Measurements from ENCODE around the gene PDCL3. TPM values are rescaled to one million over a fixed set of nuclear protein-coding genes. Genes with fewer than 3 reads are reported as not detected.

Gene PDCL3
- polyA plus RNA-seq, 1 donor (not counting 4 experiments of a cell fraction or from before 2014, with no cell fraction given): 42.2 TPM

GRCh38 chr2:100527440-100528015 is 35.3 kb upstream of the PDCL3 start:
- Histone ChIP-seq H3K4me3 (ENCODE audit: control insufficient read depth in 2 of 3, extremely low read depth in 1 of 3, insufficient read depth in 2 of 3, low read depth in 1 of 3, low read length in 3 of 3) (no peak overlapping the region), H3K9ac (ENCODE audit: control insufficient read depth, extremely low read depth, insufficient read depth, low read length) (no peak overlapping the region), H3K27me3 (ENCODE audit: control insufficient read depth, extremely low read depth, insufficient read depth, low read length) (no peaks in the 10 kb centered on the region), H3K4me2 (ENCODE audit: control insufficient read depth, extremely low read depth, insufficient read depth, low read depth, low read length) (no peak overlapping the region), H2AFZ (ENCODE audit: control insufficient read depth, low read length) (no peak overlapping the region), H3K36me3 (ENCODE audit: control insufficient read depth in 2 of 2, extremely low read depth in 1 of 2, insufficient read depth in 2 of 2, low read length in 2 of 2) (no peaks in the 10 kb centered on the region), H3K9me1 (ENCODE audit: control insufficient read depth, extremely low read depth, insufficient read depth, low read length) (no peaks in the 10 kb centered on the region), H4K20me1 (ENCODE audit: control insufficient read depth, extremely low read depth, insufficient read depth, low read length) (no peaks in the 10 kb centered on the region), H3K79me2 (ENCODE audit: control insufficient read depth, insufficient read depth, low read length) (no peaks in the 10 kb centered on the region), H3K9me3 (ENCODE audit: control insufficient read depth, low read depth, low read length) (no peaks in the 10 kb centered on the region), H3K4me1 (ENCODE audit: control insufficient read depth, extremely low read depth, insufficient read depth, low read length) (no peaks in the 10 kb centered on the region), H3K27ac (ENCODE audit: control insufficient read depth, insufficient read depth, low read length) (no peak overlapping the region)
- FAIRE-seq: no peak
- TF ChIP-seq EZH2 (IDR thresholded peaks at IDR 0.05; ENCODE audit: low read length) (no peak), CTCF (optimal IDR thresholded peaks at IDR 0.05 in 1 of 3, IDR thresholded peaks at IDR 0.05 in 1 of 3, conservative IDR thresholded peaks at IDR 0.05 in 1 of 3; ENCODE audit: extremely low read depth in 1 of 3, insufficient read depth in 2 of 3, low read length in 3 of 3) (no peak)
- dilution Hi-C loops (cut with MboI; ENCODE audit: extremely low pct_ligation_motif_present, low sequenced_read_pairs): no loop called here
- DNase-seq (ENCODE audit: low read depth, low spot score): no peak

- dilution Hi-C loops (cut with MboI; ENCODE audit: extremely low pct_ligation_motif_present, low sequenced_read_pairs): no loop called here
- Histone ChIP-seq H3K9ac (ENCODE audit: control insufficient read depth, extremely low read depth, insufficient read depth, low read length) (no peak overlapping the region), H3K79me2 (ENCODE audit: control insufficient read depth, insufficient read depth, low read length) (no peaks in the 10 kb centered on the region), H3K4me2 (ENCODE audit: control insufficient read depth, extremely low read depth, insufficient read depth, low read depth, low read length) (no peak overlapping the region), H3K4me3 (ENCODE audit: control insufficient read depth in 2 of 3, extremely low read depth in 1 of 3, insufficient read depth in 2 of 3, low read depth in 1 of 3, low read length in 3 of 3) (no peak overlapping the region), H3K36me3 (ENCODE audit: control insufficient read depth in 2 of 2, extremely low read depth in 1 of 2, insufficient read depth in 2 of 2, low read length in 2 of 2) (no peaks in the 10 kb centered on the region), H3K27me3 (ENCODE audit: control insufficient read depth, extremely low read depth, insufficient read depth, low read length) (no peaks in the 10 kb centered on the region), H3K9me1 (ENCODE audit: control insufficient read depth, extremely low read depth, insufficient read depth, low read length) (no peaks in the 10 kb centered on the region), H3K4me1 (ENCODE audit: control insufficient read depth, extremely low read depth, insufficient read depth, low read length) (no peaks in the 10 kb centered on the region), H2AFZ (ENCODE audit: control insufficient read depth, low read length) (no peak overlapping the region), H3K27ac (ENCODE audit: control insufficient read depth, insufficient read depth, low read length) (no peak overlapping the region), H3K9me3 (ENCODE audit: control insufficient read depth, low read depth, low read length) (no peaks in the 10 kb centered on the region), H4K20me1 (ENCODE audit: control insufficient read depth, extremely low read depth, insufficient read depth, low read length) (no peaks in the 10 kb centered on the region)
- DNase-seq (ENCODE audit: low read depth, low spot score): no peak
- TF ChIP-seq EZH2 (IDR thresholded peaks at IDR 0.05; ENCODE audit: low read length) (no peak), CTCF (optimal IDR thresholded peaks at IDR 0.05 in 1 of 3, IDR thresholded peaks at IDR 0.05 in 1 of 3, conservative IDR thresholded peaks at IDR 0.05 in 1 of 3; ENCODE audit: extremely low read depth in 1 of 3, insufficient read depth in 2 of 3, low read length in 3 of 3) (no peak)
- FAIRE-seq: no peak
These were observed 33.6 kb upstream of the PDCL3 start for GRCh38 chr2:100529176-100529575.

Data from keratinocyte (primary cell).